ENCODE measurements around the gene DUOXA1.

GRCh38 chr15:45132844-45133560 is 3.3 kb upstream of the DUOXA1 start:
- TF ChIP-seq CTCF (conservative IDR thresholded peaks at IDR 0.05; ENCODE audit: low read depth, low read length) (no peak), POLR2A (IDR thresholded peaks at IDR 0.05; ENCODE audit: low read depth, low read length) (no peak), MAZ (IDR thresholded peaks at IDR 0.05; ENCODE audit: borderline replicate concordance, low read depth, low read length) (no peak)

Data from IMR-90 (cell line).